GM04504 (cell line): Measurements from ENCODE around the gene RBM19.

Experiments used
- DNase-seq: peaks from one replicate; pipeline ENCODE4 v3.0.0-alpha.2; 2012; ENCODE audit warnings: low read depth

The RBM19 gene

GRCh38 chr12:113955109-113955970 lies 10.8 kb downstream of the RBM19 start:
- DNase-seq, result no peak

- DNase-seq, result no peak
Observed at GRCh38 chr12:113954547-113954946, 11.6 kb downstream of the RBM19 start.

GRCh38 chr12:113950873-113951272 lies 15.3 kb downstream of the RBM19 start:
- no peak for DNase-seq

GRCh38 chr12:113949321-113950305 lies 16.5 kb downstream of the RBM19 start:
- DNase-seq, result no peak

- no peak for DNase-seq
Observed at GRCh38 chr12:113948151-113948914, 17.8 kb downstream of the RBM19 start.

- DNase-seq, result no peak
Observed at GRCh38 chr12:113946175-113946574, 19.9 kb downstream of the RBM19 start.

- DNase-seq, result no peak
Observed at GRCh38 chr12:113945174-113946173, 20.7 kb downstream of the RBM19 start.

- no peak for DNase-seq
Observed at GRCh38 chr12:113942209-113942608, 23.9 kb downstream of the RBM19 start.

- DNase-seq, result no peak
Observed at GRCh38 chr12:113941208-113941486, 25.0 kb downstream of the RBM19 start.

GRCh38 chr12:113940357-113941207 lies 25.5 kb downstream of the RBM19 start:
- no peak for DNase-seq

GRCh38 chr12:113939867-113940266 lies 26.3 kb downstream of the RBM19 start:
- no peak for DNase-seq

- DNase-seq, result no peak
Observed at GRCh38 chr12:113938471-113938870, 27.7 kb downstream of the RBM19 start.

- DNase-seq, result no peak
Observed at GRCh38 chr12:113936460-113936859, 29.7 kb downstream of the RBM19 start.

- DNase-seq, result no peak
Observed at GRCh38 chr12:113935459-113935858, 30.7 kb downstream of the RBM19 start.

- no peak for DNase-seq
Observed at GRCh38 chr12:113934946-113935345, 31.2 kb downstream of the RBM19 start.

GRCh38 chr12:113934060-113934814 lies 31.9 kb downstream of the RBM19 start:
- DNase-seq, result no peak

GRCh38 chr12:113933201-113933786 lies 32.8 kb downstream of the RBM19 start:
- peak; percentile 19 for DNase-seq

- no peak for DNase-seq
Observed at GRCh38 chr12:113932381-113933196, 33.5 kb downstream of the RBM19 start.
